Type B pancreatic cell (in vitro differentiated cells): ENCODE results near the gene DGKG. TPM values are rescaled to one million over a fixed set of nuclear protein-coding genes. Genes with fewer than 3 reads are reported as not detected.

Source experiments
- DNase-seq: peaks from one replicate; pipeline ENCODE4 v3.0.0; 2021; ENCODE audit warnings: mixed read lengths; ENCODE audit not compliant: unreplicated experiment; ENCODE audit errors: extremely low spot score
- H3K27ac Mint-ChIP-seq: 2 replicates; pipeline ENCODE4 v1.8.0; 2021; ENCODE audit warnings: mild to moderate bottlenecking, mixed read lengths
- H3K27me3 Mint-ChIP-seq: 2 replicates; pipeline ENCODE4 v1.8.0; 2021; ENCODE audit warnings: mixed read lengths
- H3K36me3 Mint-ChIP-seq: 2 replicates; pipeline ENCODE4 v1.8.0; 2021; ENCODE audit warnings: mixed read lengths
- H3K4me1 Mint-ChIP-seq: one replicate; pipeline ENCODE4 v1.8.0; 2021; ENCODE audit warnings: mixed read lengths; ENCODE audit not compliant: unreplicated experiment
- H3K4me3 Mint-ChIP-seq: 2 replicates; pipeline ENCODE4 v1.8.0; 2021; ENCODE audit warnings: mild to moderate bottlenecking, mixed read lengths
- H3K9me3 Mint-ChIP-seq: 2 replicates; pipeline ENCODE4 v1.8.0; 2021; ENCODE audit warnings: mixed read lengths
- total RNA-seq: library from RNA; stranded (reverse); gene quantifications from 2 replicates; pipeline ENCODE4 v1.2.1, GENCODE V29; 2021; ENCODE audit warnings: low replicate concordance
- TF ChIP-seq, protein P1 (sequence below): fragments of 200-600 bp; sonication (generic); conservative IDR thresholded peaks from 2 replicates; pipeline ENCODE4 v1.5.0; 2021; ENCODE audit warnings: antibody characterized with exemption, mild to moderate bottlenecking

Gene DGKG
- total RNA-seq, 1 donor from 2014 or later, result 11.6 TPM

DNA sequence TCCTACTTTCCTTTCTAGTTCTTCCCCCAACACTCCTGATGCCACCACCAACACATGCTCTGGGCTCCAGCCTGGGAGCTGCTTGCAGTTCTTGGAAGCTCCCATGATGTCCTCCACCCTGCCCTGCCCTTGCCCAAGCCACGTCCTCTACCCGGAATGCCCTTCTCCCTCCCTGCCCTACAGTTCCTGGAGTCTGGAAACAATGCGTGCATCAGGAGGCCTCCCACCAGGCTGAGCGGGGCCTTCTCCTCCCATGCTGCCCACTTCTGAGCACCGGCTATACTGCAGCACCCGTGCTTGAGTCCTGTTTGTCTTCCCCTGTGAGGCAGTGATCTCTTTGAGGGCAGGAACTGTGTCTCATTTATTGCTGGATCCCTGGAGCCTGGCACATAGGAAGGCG lies 44.6 kb downstream of the DGKG start:
- Mint-ChIP-seq H3K27ac (no peak overlapping the region), H3K27me3 (peaks cover 18% of the 10 kb centered on the region), H3K4me3 (no peak overlapping the region), H3K4me1 (no peaks in the 10 kb centered on the region), H3K36me3 (no peaks in the 10 kb centered on the region), H3K9me3 (no peaks in the 10 kb centered on the region)
- DNase-seq, result no peak
- TF ChIP-seq, protein P1, sequence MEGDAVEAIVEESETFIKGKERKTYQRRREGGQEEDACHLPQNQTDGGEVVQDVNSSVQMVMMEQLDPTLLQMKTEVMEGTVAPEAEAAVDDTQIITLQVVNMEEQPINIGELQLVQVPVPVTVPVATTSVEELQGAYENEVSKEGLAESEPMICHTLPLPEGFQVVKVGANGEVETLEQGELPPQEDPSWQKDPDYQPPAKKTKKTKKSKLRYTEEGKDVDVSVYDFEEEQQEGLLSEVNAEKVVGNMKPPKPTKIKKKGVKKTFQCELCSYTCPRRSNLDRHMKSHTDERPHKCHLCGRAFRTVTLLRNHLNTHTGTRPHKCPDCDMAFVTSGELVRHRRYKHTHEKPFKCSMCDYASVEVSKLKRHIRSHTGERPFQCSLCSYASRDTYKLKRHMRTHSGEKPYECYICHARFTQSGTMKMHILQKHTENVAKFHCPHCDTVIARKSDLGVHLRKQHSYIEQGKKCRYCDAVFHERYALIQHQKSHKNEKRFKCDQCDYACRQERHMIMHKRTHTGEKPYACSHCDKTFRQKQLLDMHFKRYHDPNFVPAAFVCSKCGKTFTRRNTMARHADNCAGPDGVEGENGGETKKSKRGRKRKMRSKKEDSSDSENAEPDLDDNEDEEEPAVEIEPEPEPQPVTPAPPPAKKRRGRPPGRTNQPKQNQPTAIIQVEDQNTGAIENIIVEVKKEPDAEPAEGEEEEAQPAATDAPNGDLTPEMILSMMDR, result no peak

DNA sequence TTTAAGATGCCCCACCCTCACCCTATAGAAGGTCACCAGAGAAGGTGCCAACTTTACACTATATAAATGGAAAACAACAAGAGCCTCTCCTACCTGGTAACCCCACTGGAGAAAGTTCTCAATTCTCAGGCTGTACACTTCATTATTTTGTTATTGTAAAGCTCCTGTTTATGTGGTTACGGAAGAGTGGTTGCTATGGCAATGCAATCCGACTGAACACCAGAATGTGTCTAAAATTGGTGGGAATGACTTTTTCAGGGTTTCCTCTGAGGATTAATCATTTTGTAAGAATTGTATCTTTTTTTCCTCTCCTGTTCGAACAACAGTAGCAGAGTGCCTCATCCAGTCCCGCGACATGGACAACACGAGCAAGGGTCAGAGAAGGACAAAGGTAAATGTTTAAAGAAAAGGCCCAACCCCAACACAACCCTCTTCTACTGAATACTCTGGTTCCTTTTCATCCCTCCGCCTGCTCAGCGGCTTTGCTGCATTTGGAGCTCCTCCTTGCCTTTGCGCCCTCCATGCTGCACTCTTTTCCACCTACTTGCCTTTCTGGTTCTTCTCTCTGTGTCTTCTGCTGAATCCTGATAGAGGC lies 45.3 kb downstream of the DGKG start:
- TF ChIP-seq, protein P1, result no peak
- no peaks in the 10 kb centered on the region for H3K9me3 Mint-ChIP-seq
- H3K27me3 Mint-ChIP-seq, result peaks cover 16% of the 10 kb centered on the region
- no peak overlapping the region for H3K4me3 Mint-ChIP-seq
- H3K36me3 Mint-ChIP-seq, result no peaks in the 10 kb centered on the region
- H3K4me1 Mint-ChIP-seq, result no peaks in the 10 kb centered on the region
- no peak overlapping the region for H3K27ac Mint-ChIP-seq
- no peak for DNase-seq

DNA sequence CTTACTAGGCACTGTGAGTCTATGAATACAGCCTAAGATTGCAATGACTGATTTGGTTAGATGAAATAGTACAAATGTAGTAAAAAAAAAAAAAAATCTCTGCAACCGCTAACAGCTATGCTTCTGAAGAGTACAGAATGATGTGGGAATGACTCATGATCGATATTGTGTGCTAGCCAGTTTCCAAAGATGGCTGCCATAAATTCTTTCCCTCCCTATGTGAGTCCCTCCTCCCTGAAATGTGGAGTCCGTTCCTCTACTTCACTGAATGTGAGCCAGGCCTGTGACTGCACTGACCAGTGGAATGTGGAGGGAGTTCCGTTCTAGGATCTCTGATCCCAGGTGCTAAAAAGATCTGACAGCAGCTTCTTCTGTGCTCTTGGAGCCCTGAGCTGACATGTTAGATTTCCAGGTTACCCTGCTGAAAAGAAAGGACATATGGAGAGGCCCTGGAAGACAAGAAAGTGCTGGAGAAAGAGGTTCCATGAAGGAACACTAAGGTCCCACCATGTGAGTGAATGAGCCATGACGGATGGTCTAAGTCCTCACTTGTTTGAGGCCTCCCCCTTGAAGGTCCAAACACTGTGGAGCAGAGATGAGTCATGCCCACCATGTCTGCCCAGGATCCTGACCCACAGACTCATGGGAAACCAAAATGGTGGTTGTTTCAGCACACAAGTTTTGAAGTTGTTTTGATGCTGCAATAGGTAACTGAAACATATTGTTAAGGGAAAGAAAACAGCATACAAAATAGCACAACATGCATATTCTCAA lies 46.3 kb downstream of the DGKG start:
- H3K9me3 Mint-ChIP-seq, result no peaks in the 10 kb centered on the region
- no peak for DNase-seq
- no peak overlapping the region for H3K4me3 Mint-ChIP-seq
- peaks cover 16% of the 10 kb centered on the region for H3K27me3 Mint-ChIP-seq
- H3K27ac Mint-ChIP-seq, result no peak overlapping the region
- H3K4me1 Mint-ChIP-seq, result no peaks in the 10 kb centered on the region
- no peaks in the 10 kb centered on the region for H3K36me3 Mint-ChIP-seq
- TF ChIP-seq, protein P1, result no peak

DNA sequence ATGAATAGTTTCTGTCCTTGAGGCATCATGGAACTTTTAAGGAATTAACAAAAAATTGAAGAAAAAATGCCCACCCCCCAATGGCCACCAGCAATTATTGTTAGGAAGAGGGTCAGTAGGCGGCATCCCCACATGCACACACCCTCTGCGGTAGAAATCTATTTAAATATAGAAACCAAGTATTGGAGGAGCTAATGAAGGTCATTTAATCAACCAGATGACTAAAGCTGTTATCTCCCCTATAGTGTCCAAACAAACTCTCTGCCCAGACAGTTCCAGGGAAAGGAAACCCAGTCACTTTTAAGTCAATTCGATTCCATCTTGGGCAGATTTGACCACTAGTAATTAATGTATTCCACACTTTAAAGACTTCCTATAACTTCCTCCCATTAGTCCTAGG lies 47.1 kb downstream of the DGKG start:
- H3K27ac Mint-ChIP-seq, result no peak overlapping the region
- no peak for DNase-seq
- TF ChIP-seq, protein P1, result no peak
- H3K4me1 Mint-ChIP-seq, result no peaks in the 10 kb centered on the region
- H3K9me3 Mint-ChIP-seq, result no peaks in the 10 kb centered on the region
- peaks cover 16% of the 10 kb centered on the region for H3K27me3 Mint-ChIP-seq
- no peak overlapping the region for H3K4me3 Mint-ChIP-seq
- no peaks in the 10 kb centered on the region for H3K36me3 Mint-ChIP-seq

DNA sequence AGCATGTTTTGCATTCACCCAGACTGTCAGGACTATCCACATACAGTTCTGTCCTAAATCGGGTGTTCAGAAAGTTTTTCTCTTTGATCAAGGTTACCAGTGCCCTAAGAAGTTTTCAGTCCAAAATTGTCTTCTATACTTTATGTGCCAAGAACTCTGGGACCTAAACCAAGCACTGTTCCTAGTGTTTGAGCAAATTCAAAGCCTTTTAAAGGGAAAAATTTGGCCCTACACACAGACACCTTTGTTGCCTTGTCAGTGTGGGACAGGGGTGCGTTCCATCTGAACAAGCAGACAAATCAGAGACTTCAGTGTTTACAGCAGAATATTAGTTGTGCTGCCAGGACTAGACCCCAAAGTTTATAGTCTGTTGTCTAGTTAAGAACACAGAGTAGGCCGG lies 50.6 kb downstream of the DGKG start:
- Mint-ChIP-seq H3K4me3 (no peak overlapping the region), H3K4me1 (no peaks in the 10 kb centered on the region), H3K36me3 (no peaks in the 10 kb centered on the region), H3K27me3 (peaks cover 11% of the 10 kb centered on the region), H3K9me3 (no peaks in the 10 kb centered on the region), H3K27ac (no peak overlapping the region)
- no peak for DNase-seq
- TF ChIP-seq, protein P1, result no peak
